Stimulated activated CD4-positive, alpha-beta T cell treated with anti-CD3 and anti-CD28 coated beads, Interleukin-4, amount 100 ng/mL, for 1 hour (primary cell): ENCODE measurements around the gene LST1.
"Not testable (repeated sequence)": the region's sequence is repeated elsewhere in the genome, so short reads cannot be mapped to it uniquely, and the experiment has no call there.

Experiments used
- DNase-seq: peaks from one replicate; pipeline ENCODE4 v3.0.0-alpha.2; 2020

LST1 gene

DNA sequence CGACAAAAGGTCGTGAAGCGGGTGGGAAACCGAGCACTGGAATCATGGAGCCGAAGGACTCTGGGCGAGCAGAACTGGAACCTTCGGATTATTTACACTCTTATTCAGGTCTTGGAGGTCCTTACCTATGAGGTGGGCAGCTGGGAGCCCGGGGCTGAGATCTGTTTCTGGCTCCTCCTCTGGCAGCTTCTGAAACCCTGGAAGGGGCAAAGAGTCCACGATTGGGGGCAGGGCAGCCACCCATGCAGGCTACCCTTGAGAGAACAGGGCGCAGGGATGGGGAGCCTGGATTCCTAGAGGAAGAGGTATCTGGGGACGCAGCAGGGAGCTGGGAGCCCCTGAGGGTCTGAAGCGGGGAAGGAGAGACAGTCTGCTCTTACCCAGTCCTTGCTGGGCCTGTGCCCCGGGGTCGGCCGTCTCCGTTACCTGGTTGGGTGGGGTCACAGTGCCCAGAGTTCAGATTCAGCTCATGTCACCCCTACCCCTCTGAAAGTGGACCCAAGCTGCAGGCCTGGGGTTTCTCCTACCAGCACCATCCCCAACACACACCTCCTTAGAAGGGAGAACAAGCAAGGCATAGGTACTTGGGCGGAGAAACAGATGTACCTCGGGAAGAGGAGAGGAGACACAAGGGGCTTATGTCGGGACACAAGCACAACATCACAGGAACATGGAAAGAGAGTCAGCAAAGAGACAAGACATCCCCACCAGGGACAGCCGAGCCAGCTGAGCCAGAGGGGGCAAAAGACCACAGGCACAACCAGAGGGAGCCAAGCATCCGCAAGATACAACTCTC lies 4.4 kb upstream of the LST1 start:
- DNase-seq = no peak

DNA sequence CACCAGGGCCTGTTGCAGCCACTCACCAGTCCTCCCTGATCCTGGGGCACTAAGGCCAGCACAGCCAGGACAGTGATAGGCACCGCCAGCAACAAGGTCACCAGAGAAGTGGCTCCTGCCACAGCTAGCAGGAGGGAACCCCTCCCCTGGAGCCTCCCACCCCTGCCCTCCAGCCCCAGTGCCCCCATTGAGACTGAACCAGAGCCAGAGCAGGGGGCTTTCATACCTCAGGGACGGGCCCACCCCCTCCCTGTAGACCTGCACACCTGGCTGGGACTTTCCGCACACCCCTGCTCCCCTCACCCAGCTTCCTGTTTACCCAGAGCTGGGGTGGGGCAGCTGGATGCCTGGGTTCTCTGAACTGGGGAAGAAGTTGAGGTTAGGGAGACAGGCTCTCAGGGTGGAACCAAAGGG lies 3.8 kb upstream of the LST1 start, which contains the start of gene LTB:
LTB (minus strand) TSS at position 195 of the 414 bp plus-strand sequence; CDS start at position 188, 7 bp downstream.
- peak; percentile 52 for DNase-seq

DNA sequence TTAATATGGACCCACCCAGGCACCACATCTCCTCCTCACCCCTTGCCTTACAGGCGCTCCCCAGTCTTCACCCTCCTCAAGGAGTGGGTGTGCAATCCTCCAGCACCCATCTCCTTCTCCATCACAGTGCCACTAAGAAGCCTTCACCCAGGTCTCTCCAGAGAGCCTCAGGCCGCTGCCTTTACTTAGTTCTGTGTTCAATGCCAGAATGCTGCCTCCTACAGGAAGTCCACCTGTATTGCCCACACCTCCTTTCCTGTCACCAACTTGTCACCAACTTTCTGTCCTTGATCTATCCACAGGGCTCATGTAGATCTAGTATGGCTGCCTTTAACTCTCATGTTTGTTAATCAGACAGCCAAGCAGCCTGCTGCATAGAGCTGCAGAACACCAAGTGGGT lies 586 bp upstream of the LST1 start:
- DNase-seq = no peak

DNA sequence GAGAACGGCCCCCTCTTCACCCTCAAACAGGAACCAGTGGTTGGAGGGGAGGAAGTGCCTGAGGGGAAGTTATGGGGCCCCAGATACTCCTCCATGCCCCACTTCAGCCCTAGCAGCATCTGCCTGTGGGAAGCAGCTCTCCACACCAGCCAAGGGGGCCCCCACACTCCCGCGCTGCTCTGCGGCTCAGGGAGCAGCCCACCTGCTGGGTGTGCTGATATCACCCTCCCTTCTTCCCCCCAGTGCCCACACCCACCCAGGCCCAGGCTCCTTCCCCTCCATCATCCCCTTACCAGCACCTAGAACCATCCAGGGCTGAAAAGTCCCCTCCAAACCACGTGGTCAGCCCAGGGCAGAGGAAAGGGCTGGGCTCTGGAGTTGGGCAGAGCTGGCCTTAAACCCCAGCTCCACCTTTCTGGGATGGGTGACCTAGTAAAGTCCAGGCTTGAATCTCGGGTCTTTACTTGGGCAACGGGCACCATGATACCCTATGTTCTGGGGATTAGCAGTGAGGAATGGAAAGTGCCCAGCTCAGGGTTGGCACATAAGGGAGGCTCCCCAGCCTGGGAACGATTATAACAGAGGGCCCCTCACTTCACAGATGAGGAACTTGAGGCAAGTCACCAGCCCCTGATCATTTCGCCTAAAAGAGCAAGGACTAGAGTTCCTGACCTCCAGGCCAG lies 663 bp downstream of the LST1 start:
- no peak for DNase-seq

DNA sequence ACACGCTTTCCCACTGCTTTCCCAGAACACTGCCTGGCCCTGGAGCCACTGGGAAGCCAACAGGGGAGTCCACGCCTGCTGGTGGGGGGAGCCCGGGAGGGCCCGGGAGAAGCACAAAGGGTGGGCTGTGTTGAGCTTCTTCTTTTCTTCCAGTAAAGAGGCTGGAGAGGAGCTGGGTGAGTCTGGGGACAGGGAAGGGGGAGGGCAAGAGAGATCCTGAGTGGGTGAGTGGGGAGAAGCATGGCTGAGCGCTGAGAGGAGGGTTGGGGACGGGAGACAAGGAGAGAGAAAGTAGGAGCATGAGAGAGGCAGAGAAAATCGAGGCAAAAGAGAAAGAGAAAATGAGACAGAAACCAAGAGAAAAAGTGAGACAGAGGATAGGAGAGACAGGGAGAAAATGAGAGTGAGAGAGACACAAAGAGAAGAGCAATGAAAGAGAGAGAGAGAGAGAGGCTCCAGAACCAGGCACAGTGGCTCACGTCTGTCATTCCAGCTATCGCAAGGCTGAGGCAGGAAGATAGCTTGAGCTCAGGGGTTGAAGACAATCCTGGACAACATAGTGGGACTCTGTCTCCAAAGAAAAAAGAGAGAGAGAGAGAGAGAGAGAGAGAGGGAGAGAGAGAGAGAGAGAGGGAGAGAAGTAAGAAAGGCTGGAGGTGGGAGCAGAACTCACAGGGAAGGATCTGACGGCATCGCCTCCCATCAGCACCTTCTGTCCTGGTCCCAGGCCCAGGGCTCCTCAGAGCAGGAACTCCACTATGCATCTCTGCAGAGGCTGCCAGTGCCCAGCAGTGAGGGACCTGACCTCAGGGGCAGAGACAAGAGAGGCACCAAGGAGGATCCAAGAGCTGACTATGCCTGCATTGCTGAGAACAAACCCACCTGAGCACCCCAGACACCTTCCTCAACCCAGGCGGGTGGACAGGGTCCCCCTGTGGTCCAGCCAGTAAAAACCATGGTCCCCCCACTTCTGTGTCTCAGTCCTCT lies 2.0 kb downstream of the LST1 start:
- DNase-seq = no peak

DNA sequence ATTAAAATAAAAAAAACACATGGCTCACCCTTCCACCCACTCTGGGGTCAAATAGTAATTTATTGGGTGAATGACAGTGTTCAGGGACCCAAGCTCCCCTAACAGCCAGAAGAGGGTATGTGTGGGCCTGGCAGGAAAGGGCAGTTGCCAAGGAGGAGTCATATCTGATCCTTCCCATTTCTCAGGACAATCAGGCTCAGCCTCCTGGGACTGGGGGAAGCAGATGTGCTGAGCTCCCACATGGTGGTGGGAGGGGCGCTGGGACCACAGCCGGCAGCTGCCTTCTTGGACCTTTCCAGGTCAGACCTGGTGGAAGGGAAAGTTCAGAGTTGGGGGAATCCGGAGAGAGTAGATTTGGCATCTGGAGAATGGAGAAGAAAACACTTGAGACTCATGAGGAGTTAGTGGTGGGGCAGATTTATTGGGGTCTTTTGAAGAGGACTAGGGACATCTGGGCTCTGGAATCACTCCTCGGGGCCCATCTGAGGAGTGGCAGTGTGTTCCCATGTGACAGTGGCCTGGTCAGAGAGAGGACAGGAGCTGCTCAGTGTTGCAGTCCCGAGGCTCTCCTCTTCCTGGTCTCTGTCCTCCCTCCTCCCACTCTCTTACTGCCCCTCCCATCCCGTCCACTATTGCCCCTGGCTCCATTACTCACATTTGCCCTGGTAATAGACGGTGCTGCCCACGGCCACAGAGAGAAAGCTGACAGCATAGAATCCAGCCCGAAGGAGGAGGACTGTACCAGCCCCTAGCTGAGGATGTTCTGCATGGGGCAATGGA lies 3.0 kb downstream of the LST1 start:
- no peak for DNase-seq

DNA sequence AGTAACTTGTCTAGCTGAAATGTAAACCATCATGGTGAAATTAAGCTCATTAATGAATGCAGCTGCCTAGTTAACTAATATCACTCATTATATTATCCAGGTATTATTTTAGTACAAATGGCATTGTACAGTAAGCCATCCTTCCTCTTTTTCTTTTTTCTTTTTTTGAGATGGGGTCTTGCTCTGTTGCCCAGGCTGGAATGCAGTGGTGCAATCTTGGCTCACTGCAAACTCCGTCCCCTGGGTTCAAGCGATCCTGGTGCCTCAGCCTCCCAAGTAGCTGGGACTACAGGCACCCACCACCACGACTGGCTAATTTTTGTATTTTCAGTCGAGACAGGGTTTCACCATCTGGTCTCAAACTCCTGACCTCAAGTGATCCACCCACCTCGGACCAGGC lies 4.6 kb downstream of the LST1 start:
- not testable (repeated sequence) for DNase-seq

DNA sequence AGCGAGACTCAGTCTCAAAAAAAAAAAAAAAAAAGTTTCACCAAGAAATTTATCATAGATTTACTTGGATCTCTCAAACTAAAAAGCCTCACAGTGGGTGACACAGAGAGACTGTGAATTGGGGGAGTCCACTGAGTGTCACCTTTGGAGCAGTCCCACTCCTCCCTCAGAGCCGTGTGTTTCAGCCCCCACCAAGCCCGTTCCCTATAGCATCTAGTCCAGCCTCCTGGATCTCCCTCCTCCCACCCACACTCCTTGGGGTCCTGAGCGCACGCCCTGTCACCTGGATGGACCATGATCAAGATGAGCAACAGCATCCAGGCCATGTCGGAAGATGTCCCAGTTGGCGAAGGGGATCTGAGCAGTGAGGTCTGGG lies 6.3 kb downstream of the LST1 start:
- no peak for DNase-seq

DNA sequence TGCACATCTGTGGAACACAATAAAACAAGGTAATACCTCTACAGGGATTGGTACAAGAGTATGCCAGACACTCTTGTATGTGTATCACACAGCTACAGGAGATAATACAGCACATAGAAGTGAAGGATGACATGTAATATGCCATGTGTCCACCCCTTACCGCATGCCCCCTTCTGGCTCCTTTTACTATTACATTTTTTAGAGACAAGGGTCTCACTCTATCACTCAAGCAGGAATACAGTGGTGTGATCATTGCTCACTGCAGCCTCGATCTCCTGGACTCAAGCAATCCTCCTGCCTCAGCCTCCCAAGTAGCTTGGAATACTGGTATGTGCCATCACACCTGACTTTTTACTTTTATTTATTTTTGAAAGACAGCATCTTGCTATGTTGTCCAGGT lies 10.9 kb downstream of the LST1 start:
- no peak for DNase-seq

DNA sequence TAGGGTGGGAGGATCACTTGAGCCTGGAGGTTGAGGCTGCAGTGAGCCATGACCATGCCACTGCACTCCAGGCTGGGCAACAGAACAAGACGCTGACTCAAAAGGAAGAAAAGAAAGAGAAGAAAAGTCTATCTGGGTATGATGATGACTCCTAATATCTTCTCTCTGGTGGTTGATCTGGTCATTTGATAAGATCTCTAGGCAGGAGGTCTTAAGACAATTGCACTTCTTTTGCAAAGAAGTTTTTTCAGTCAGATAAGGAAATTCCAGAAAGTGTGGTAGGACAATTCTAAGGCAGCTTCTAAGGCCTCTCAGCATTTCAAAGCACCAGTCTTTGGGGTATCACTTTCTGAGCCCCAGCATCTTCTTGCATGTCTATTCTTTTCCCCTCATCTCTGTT lies 21.2 kb downstream of the LST1 start:
- DNase-seq = no peak

DNA sequence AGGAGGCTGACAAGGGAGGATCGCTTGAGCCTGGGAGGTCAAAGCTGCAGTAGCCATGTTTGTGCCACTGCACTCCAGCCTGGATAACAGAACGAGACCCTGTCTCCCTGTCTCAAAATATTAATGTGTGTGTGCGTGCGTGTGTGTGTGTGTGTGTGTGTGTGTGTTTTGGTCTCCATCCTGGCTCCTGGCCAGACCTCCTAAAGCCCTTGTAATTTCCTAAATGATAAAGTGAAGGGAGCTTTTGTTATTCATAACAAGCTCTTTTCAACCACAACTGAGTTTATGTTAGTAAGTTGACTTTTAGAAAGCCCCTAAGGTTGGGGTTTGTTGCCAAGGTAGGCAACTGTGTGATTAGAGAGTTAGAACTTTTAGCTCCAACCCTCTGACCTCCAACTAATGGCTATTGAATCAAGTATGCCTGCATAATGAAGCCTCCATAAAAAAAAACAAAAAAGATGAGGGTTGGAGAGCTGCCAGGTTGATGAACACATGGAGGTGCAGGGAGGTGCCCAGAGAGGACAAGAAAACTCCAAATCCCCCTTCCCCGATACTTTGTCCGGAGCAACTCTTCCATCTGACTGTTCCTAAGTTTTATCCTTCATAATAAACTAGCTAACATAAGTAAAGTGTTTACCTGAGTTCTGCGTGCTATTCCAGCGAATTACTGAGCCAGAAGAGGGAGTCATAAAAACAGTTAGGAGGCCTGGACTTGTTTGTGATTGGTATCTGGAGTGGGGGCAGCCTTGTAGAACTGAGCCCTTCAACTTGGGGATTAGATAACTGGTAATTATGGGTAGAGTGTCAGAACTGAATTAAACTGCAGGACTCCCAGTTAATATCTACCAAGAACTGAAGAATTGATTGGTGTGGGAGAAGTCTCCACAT lies 23.7 kb downstream of the LST1 start:
- DNase-seq = no peak

DNA sequence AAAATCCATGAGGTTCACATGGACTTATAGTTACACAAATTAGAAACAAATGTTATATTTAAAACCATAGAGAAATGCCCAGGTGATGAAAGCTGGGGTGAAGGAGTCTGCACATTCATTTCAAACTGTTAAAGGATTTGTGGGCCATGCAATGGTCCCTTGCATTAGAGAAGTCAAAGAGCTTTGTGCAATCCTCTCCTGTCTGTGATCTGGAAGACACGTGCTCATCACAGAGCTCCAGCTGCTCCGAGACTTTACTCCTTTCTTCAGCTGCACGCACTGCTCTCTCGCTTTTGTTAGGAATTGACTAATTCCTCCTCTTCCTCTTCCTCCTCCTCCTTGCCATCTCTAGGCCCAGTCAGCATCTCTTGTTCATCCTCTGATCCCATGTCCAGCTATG lies 24.9 kb downstream of the LST1 start:
- DNase-seq = no peak

DNA sequence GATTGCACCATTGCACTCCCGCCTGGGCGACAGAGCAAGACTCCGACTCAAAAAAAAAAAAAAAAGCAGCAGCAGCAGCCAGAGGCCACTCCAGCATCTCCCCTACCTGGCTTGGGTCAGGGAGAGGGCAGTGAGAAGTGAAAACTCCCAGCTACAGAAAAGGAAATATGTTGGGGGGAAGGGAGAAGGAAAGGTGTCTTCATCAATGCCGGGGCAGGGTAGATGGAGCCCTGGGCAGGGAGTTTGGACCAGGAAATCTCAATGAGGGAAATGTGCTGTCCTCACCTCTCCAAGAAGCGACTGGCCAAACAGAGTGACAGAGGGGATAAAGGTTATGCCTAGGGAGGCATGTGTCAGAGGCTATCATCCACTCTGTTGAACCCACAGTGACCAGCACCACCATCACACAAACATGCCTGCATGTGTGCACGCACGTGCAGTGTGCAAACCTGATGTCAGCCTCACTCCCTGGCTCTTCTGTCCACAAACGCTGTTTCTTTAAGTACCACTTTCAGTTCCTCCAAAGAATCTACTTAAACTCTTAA lies 28.1 kb downstream of the LST1 start:
- DNase-seq = no peak

DNA sequence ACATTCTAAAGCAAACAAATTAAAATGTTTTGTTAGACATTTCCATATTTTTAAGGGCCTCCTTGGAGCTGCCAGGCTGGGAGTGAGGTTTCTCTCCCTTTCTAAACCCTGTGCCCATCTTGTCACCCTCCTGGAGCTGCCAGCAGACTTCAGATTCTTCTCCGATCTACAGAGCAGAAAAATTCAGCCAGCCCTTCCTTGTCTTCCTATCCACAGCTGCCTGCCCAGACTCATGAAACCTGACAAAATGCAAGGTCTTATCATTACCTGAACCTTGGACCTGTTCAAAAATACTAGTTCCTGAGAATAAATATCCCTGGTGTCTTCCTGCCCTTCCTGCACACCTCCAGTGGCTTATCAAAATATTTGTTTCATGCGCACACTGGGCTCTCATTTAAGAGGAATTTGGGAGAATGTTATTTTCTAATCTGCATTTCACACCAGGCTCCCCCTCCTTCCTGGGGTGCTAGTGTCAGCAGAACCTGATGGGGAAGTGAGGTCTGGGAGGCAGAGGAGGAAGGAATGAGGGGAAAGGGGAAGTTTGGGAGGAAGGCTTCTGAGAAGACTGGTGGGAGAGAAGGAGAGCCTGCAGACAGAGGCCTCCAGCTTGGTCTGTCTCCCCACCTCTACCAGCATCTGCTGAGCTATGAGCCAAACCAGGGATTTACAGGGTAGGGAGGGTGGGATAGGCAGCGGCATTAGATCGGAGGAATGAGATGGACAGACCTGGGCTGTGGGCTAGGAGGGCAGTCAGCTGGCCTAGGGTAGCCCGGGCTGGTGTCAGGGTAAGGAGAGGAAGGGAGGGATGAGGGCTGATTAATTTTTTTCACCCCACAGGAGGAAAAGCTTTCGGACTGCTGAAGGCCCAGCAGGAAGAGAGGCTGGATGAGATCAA lies 28.9 kb downstream of the LST1 start, which contains the start of gene AIF1:
AIF1 (plus strand) TSS at position 551 of the 895 bp plus-strand sequence; CDS start at position 647, 96 bp downstream.
- no peak for DNase-seq

DNA sequence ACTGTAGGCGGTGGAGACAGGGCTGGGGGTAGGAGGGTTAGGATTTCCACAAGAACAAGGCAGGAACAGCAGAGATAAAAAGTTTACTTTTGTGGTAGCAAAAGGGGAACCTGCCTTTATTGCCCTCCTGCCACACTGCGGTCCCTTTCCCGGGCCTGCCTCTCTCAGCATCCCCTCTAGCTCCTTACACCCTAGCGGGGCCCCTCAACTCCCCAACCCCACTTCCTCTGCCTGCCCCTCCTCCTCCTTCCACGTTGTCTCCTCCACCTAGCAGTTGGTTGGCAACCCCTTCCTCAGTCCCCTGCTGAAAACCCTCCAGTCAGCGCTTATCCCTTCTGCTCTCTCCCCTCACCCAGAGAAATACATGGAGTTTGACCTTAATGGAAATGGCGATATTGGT lies 29.7 kb downstream of the LST1 start:
- peak; percentile 34 for DNase-seq

DNA sequence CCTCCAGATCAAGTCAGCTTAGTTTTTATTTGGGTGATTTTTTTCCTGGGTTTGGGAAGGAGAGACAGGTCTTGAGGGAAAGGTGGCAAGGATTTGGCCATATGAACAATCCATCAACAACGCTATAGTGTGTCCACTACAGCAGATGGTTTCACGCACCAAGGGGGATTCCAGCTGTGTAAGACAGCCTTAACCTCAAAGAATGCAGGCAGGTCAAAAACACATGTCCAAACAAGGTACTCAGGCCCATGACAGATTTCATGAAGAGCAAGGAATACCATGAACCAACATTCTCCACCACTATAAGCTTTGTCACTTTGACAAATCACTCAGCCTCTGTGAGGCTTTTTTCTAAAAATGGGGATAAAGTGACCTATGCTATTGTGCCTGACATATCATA lies 30.9 kb downstream of the LST1 start:
- DNase-seq = no peak

DNA sequence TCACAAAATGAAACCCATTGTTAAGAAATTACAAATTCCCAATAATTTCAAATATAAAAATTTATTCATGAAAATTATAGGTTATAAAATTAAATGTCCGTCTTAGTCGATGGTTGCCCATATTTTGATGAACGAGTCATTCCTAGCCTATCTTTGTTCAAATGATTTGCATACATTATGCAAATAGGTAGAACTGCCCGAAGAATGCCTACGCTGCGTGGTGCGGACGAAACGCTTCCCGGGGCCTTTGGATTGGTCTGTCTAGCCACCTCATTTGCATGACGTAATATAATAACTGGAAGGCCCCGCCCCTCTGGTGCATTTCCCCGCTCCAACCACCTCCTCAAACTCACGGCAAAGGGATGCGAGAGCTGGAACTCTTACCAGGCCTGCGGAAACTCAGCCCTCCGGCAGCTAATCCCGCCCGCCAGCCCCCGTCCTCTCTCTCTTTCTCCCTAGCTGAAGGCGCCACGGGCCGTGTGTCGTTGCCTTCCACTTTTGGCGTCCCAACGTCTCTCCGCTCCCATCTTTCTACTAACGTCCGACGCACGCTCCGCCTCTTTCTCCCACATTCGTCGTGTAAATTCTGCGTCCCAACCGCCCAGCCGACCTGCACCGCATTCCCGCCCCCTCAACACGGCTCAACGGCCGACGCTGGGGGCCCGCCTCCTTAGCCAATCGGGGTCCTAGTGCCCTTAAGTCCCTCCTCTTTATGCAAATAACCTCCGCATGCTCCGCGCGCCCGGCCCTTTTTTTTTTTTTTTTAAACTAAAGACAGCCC lies 33.9 kb downstream of the LST1 start:
- peak; percentile 95 for DNase-seq

DNA sequence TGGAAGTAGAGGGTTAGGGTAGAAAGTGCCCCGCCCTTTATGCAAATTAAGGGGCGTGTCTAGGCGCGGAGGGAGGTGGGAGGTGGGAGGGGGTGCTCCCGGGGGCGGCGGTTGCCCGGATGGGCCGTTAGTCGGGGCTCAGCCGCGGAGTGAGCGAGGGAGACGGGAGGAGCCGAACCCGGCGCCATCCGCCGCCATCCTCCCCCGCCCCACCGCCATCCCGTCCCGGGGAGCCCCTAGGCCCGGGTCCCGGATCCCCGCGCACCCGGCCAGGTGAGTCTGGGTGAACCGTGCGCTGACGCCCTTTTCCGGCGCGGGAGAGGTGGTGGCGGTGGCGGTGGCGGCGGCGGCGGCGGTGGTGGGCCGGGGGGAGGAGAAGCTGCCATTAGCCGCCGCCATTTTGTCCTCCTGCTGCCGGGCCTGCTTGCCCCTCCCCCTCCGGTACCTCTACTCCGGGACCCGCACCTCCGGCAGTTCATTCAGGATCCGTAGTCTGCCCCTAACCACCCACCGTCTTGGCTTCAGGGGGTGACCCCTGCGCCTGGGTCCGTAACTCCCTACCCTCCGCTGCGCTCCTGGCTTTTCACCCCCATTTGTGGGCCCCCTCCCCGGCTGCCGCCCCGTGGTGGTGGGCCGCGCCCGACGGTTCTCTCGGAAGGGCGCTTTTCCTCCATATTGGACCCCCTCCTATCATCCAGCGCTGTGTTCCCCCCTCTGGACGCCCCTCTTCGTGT lies 34.7 kb downstream of the LST1 start, which contains the start of gene PRRC2A:
PRRC2A (plus strand) TSS at position 130 of the 734 bp plus-strand sequence. CDS start 2,075 bp downstream, outside the sequence.
- peak; percentile 93 for DNase-seq
